Measurements from ENCODE around the gene FCHSD2. TPM values are rescaled to one million over a fixed set of nuclear protein-coding genes. Genes with fewer than 3 reads are reported as not detected.

FCHSD2 gene
- total RNA-seq, 1 experiment from 2014 or later, result 22.6 TPM

DNA sequence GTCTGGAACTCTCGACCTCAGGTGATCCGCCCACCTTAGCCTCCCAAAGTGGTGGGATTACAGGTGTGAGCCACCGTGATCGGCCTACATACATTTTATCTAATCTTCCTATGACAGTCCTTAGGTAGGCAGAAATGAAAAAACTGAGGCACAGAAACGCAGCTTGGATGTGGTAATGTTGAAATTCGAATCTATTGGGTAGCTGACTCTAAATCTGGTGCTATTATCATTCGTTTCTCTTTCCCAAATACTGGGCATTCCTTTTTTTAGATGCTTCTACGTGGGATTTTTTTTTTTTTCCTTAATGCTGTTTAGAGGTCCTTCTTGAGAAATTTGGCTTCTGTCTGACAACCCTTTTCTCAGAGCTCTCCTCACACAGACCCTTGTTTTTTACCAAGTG is 41.5 kb downstream of the FCHSD2 start:
- H3K36me3 ChIP-seq (ENCODE audit: low read depth), result no peaks in the 10 kb centered on the region
- no peaks in the 10 kb centered on the region for H3K4me1 ChIP-seq (replicated peaks; ENCODE audit: insufficient read depth)
- H3K9me3 ChIP-seq (ENCODE audit: insufficient read depth, low read depth), result no peaks in the 10 kb centered on the region
- H4K20me1 ChIP-seq (ENCODE audit: insufficient read depth), result no peaks in the 10 kb centered on the region
- no peaks in the 10 kb centered on the region for H3K79me2 ChIP-seq (ENCODE audit: low read depth)
- no peak overlapping the region for H2AFZ ChIP-seq
- BruUV-seq (replicated peaks), result no TSS peak
- ChIA-PET POLR2A (ENCODE audit: unreplicated experiment) (no interaction called here), CTCF (no interaction called here)
- peaks cover 11% of the 10 kb centered on the region; the same call in 1 of the 2 replicates for H3F3A ChIP-seq (ENCODE audit: insufficient read depth, low read depth)
- H3K4me2 ChIP-seq, result no peak overlapping the region
- intact Hi-C loops (cut with micrococcal nuclease; ENCODE audit: unreplicated experiment), result no loop called here
- no peaks in the 10 kb centered on the region for H3K27me3 ChIP-seq (ENCODE audit: insufficient read depth, low read depth)
- no peak for DNase-seq
- no peak overlapping the region for H3K4me3 ChIP-seq
- H3K27ac ChIP-seq, result no peak overlapping the region
- no peaks in the 10 kb centered on the region for H3K9me2 ChIP-seq (ENCODE audit: insufficient read depth)
- TF ChIP-seq, protein P1, sequence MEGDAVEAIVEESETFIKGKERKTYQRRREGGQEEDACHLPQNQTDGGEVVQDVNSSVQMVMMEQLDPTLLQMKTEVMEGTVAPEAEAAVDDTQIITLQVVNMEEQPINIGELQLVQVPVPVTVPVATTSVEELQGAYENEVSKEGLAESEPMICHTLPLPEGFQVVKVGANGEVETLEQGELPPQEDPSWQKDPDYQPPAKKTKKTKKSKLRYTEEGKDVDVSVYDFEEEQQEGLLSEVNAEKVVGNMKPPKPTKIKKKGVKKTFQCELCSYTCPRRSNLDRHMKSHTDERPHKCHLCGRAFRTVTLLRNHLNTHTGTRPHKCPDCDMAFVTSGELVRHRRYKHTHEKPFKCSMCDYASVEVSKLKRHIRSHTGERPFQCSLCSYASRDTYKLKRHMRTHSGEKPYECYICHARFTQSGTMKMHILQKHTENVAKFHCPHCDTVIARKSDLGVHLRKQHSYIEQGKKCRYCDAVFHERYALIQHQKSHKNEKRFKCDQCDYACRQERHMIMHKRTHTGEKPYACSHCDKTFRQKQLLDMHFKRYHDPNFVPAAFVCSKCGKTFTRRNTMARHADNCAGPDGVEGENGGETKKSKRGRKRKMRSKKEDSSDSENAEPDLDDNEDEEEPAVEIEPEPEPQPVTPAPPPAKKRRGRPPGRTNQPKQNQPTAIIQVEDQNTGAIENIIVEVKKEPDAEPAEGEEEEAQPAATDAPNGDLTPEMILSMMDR (conservative IDR thresholded peaks at IDR 0.05), result no peak
- no peak for TF ChIP-seq EZH2 (IDR thresholded peaks at IDR 0.05; ENCODE audit: low read depth)

DNA sequence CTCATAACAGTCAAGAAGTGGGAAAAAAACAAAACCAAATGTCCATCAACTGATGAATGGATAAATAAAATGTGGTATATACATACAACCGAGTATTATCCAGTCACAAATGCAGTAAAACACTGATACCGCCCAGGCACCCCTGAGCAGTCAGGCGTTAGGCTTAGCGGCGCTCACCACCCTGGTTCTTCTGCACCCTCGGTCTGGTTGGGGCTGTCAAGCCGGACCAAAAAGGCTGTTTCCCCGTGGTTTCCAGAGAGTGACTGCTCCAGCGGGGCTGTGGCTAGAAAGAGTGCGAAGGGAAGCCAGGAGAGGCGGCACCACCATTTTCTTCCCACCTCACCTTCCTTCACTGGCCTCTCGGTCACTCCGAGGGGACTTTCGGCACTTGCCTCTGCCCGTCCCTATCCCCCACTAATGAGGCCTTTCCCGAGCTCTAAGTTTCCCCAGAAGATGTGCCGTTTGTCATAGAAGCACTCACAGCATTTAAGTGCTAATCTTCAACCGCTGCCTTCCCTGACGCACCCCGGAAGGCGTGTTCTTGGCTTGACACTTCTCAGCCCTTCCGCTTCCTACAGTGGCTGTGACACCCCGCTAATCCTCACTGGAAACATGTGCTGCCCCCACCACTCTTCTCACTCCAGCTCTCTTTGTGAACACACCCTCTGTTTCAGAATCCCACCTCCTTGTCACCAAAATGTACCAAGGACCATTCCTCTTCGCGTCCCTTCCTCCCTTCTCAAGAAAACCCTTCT is 42.4 kb downstream of the FCHSD2 start:
- Histone ChIP-seq H2AFZ (no peak overlapping the region), H3K4me3 (no peak overlapping the region), H3F3A (ENCODE audit: insufficient read depth, low read depth) (peaks cover 11% of the 10 kb centered on the region; the same call in 1 of the 2 replicates), H3K27me3 (ENCODE audit: insufficient read depth, low read depth) (no peaks in the 10 kb centered on the region), H3K9me3 (ENCODE audit: insufficient read depth, low read depth) (no peaks in the 10 kb centered on the region), H3K4me2 (no peak overlapping the region), H3K4me1 (replicated peaks; ENCODE audit: insufficient read depth) (no peaks in the 10 kb centered on the region), H3K9me2 (ENCODE audit: insufficient read depth) (no peaks in the 10 kb centered on the region), H4K20me1 (ENCODE audit: insufficient read depth) (no peaks in the 10 kb centered on the region), H3K27ac (no peak overlapping the region), H3K36me3 (ENCODE audit: low read depth) (no peaks in the 10 kb centered on the region), H3K79me2 (ENCODE audit: low read depth) (no peaks in the 10 kb centered on the region)
- TF ChIP-seq, protein P1 (conservative IDR thresholded peaks at IDR 0.05), result no peak
- TF ChIP-seq EZH2 (IDR thresholded peaks at IDR 0.05; ENCODE audit: low read depth), result no peak
- CTCF ChIA-PET, result interaction anchor here (0.5 kb wide), 1 partner anchor 9 kb away, joined by 7 read pairs; no protein-coding TSS in a partner anchor
- DNase-seq, result no peak
- BruUV-seq (replicated peaks), result no TSS peak
- POLR2A ChIA-PET (ENCODE audit: unreplicated experiment), result no interaction called here
- intact Hi-C loops (cut with micrococcal nuclease; ENCODE audit: unreplicated experiment), result no loop called here

DNA sequence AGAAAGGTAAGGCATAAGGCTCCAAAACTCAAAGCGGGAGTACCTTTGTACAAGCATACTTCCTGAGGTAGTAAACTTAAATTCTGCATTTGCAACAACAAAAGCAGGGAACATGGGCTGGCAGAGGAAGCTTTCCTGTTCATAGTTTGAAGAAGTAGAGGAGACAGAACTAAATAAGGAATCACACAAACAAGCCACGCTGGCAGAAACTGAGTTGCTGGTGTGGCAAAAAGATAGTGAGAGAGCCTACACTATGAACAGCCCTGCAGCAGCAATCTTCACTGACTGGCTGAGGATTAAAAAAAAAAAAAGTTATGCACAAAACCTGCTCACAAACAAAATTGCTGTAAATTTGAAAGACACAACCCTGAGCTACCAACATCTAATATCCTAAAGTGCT is 46.5 kb downstream of the FCHSD2 start:
- Histone ChIP-seq H3K79me2 (ENCODE audit: low read depth) (no peaks in the 10 kb centered on the region), H3K9me2 (ENCODE audit: insufficient read depth) (no peaks in the 10 kb centered on the region), H3K4me1 (replicated peaks; ENCODE audit: insufficient read depth) (no peaks in the 10 kb centered on the region), H3K4me2 (no peak overlapping the region), H4K20me1 (ENCODE audit: insufficient read depth) (no peaks in the 10 kb centered on the region), H3K27me3 (ENCODE audit: insufficient read depth, low read depth) (no peaks in the 10 kb centered on the region), H3K4me3 (no peak overlapping the region), H3K36me3 (ENCODE audit: low read depth) (no peaks in the 10 kb centered on the region), H3K27ac (no peak overlapping the region), H3K9me3 (ENCODE audit: insufficient read depth, low read depth) (no peaks in the 10 kb centered on the region), H3F3A (ENCODE audit: insufficient read depth, low read depth) (peaks cover 11% of the 10 kb centered on the region; the same call in 1 of the 2 replicates), H2AFZ (no peak overlapping the region)
- TF ChIP-seq EZH2 (IDR thresholded peaks at IDR 0.05; ENCODE audit: low read depth), result no peak
- TF ChIP-seq, protein P1 (conservative IDR thresholded peaks at IDR 0.05), result no peak
- ChIA-PET CTCF (interaction anchor here (0.7 kb wide), 1 partner anchor 166 kb away, joined by 4 read pairs; no protein-coding TSS in a partner anchor), POLR2A (ENCODE audit: unreplicated experiment) (no interaction called here)
- BruUV-seq (replicated peaks), result no TSS peak
- intact Hi-C loops (cut with micrococcal nuclease; ENCODE audit: unreplicated experiment), result no loop called here
- DNase-seq, result no peak

All from PC-9 (cell line).